Measurements from ENCODE around the gene OSBPL10.

OSBPL10 gene

GRCh38 chr3:31985831-31986230 is 4.8 kb upstream of the OSBPL10 start:
- no peak for DNase-seq

- DNase-seq: no peak
Observed at GRCh38 chr3:31984321-31984720, 3.3 kb upstream of the OSBPL10 start.

GRCh38 chr3:31980530-31981205 is 394 bp downstream of the OSBPL10 start:
- DNase-seq: peak; percentile 31

DNA sequence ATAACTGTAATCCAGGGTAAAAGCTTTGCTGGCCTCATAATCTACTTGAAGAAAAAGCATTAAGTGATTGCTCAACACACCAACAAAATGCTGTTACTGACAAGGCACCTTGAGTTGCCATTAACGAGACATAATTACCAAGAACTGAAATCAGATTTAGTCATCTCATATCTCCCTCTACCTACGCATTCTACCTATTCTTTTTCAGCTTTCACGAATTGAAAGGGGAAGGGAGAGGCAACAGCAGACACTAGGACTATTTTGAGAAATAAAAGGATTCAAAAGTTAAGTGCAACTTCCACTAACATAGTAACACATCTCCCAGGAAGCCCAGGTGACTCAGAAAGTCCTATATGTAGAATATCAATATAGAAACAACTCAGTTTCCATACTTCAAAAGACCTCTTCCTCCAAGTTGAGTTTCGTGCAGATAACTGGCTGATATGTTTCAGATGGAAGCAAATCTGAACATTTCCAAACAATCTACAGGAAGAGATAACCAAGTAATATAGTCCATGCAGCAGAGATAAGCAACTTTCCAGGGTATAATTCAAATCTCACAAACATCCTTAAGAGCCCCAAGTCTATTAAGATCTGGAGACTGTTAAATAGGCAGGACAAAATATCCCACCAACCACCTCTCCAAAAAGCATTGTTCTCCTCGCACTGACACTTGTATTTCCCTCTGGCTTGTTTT is 1.9 kb downstream of the OSBPL10 start:
- DNase-seq: no peak

GRCh38 chr3:31978553-31978952 is 2.5 kb downstream of the OSBPL10 start:
- DNase-seq: no peak

GRCh38 chr3:31977736-31978135 is 3.3 kb downstream of the OSBPL10 start:
- no peak for DNase-seq

GRCh38 chr3:31976302-31976701 is 4.8 kb downstream of the OSBPL10 start:
- no peak for DNase-seq

GRCh38 chr3:31974964-31975363 is 6.1 kb downstream of the OSBPL10 start:
- no peak for DNase-seq

DNA sequence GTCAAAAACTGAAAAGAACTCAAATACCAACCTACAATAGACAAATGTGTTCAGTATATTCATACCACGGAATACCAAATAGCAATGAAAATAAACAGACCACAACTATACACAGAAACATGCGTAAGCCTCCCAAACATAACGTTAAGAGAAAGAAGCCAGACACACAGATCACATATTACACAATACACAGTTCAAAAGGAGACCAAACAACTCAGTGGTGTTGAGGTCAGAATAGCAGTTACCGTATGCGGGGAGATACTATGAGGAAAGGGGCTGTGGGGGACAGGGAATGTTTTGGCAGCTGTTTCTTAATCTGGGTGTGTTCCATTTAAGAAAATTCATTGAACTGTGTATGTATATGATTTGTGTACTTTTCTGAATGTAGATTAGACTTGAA is 6.6 kb downstream of the OSBPL10 start:
- peak; percentile 39 for DNase-seq

GRCh38 chr3:31973837-31974236 is 7.2 kb downstream of the OSBPL10 start:
- DNase-seq: no peak

DNA sequence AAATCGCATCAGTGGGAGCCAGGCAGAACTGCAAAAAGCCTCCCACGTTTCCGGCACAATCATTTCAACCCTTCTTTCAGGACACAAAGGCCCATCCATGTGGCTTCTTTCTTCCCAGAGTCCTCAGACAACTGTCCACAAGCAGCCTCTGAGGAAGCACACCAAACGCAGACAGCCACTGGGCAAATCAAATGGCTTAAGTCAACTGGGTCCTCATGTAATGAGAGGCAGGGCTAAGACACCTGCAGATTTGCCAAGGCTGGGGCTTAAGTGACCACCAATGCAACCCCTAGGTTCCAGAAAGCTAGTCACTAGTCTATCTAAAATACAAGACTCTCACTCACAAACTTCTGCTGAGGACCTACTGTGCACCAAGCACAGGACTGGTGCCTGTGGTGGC is 8.0 kb downstream of the OSBPL10 start:
- no peak for DNase-seq

- no peak for DNase-seq
Observed at GRCh38 chr3:31971607-31972006, 9.5 kb downstream of the OSBPL10 start.

DNA sequence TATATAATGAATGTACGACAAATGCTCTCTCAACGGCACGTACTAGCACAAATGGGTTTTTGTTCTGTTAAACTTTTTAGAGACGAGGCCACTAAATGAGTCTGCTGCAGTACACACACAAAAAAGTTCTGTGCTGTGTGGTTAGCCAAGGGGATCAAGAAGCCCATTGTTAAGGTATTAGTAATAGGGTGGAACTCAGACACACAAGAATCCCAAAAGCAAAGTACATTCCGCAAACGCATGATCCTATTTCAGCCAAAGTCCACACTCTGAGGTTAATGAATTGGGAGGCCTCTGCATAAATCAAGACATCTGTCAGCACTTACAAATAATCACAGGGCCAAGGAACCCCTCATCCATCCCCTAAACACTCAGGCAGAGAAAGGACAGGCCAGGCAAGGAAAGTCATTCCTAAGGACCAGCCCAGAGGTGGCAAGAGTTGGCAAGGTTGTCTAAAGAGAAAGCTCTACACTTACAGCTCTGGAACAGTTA is 12.1 kb downstream of the OSBPL10 start:
- peak; percentile 97 for DNase-seq

DNA sequence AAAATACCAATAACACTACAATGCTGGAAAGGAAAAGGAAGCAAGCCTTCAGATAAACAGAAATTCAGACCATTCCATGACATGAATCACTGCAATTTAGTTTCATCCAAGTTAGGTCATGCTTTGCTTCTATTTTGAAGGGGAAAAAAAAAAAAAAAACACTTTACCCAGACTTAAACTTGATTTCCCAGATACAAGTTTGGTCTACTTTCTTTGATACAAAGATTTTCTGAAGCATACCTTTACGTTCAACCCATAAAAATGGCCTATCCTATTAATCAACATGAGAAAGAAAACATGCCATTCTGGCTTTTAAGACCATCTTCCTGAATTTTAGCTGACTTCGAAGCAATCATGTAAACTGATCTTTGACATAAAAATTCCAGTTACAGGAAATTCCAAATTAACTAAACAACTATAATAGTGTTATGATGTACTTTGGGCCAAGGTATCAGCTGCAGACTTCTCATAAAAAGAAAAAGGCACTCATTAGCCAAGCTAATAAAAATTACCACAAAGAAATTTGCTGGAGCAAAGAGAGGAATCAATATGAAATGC is 12.6 kb downstream of the OSBPL10 start:
- peak; percentile 74 for DNase-seq

DNA sequence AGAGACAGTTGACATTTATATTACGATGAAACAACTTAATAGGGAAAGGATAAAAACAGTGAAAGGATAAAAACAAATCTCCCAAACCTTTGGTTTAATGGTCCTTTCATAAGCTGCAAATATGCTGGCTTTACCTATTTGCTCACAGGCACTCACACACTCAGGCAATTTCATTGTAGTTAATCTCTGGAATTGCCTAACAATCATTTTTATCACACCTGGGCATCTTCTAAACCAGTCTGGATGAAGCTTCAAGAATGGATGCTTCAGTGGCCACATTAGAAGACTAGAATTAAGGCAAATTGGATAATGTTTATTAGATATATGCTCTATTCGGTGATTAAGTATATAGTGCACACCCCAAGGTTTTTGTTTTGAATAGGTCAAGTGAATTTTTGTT is 13.5 kb downstream of the OSBPL10 start:
- no peak for DNase-seq

DNA sequence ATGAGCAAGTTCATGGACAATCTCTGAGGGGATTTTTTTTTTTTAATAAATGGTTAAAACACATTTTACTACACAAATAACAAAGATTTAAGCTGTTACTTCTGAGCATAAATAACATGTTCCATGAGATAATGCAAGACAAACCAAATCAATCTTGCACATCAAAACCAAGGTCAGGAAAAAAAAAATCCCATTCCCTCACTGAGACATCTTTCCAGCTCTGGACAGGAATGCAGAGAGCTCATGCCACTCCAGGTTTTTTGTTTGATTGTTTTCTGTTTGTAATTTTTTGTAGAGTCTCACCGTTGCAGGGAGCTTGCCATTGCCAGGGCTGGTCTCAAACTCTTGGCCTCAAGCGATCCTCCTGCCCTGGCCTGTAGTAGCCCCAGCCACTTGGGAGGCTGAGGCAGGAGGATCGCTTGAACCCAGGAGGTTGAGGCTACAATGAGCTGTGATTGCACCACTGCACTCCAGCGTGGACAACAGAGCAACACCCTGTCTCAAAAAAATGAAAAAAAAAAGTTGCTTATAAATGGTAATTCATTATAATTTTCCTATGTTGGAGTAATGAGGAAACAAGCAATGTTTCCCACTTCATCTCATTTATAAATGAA is 14.0 kb downstream of the OSBPL10 start:
- DNase-seq: no peak

DNA sequence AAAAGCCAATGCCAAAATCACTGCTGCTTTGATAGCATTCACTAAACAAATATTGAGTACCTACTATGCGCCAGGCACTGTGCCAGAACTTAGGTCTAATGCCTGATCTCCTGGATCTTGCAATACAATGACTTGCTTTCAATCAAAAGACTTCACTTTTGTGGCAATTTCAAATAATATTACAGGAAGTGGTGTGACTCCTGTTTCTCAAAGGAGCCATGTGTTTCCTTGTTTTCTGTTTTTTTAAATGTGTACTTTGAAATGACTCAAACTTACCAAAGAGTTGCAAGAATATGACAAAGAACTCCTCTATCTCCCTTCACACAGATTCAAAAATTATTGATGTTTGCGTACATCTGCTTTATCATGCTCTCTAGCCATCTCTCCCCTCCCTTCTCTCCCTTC is 18.3 kb downstream of the OSBPL10 start:
- no peak for DNase-seq

DNA sequence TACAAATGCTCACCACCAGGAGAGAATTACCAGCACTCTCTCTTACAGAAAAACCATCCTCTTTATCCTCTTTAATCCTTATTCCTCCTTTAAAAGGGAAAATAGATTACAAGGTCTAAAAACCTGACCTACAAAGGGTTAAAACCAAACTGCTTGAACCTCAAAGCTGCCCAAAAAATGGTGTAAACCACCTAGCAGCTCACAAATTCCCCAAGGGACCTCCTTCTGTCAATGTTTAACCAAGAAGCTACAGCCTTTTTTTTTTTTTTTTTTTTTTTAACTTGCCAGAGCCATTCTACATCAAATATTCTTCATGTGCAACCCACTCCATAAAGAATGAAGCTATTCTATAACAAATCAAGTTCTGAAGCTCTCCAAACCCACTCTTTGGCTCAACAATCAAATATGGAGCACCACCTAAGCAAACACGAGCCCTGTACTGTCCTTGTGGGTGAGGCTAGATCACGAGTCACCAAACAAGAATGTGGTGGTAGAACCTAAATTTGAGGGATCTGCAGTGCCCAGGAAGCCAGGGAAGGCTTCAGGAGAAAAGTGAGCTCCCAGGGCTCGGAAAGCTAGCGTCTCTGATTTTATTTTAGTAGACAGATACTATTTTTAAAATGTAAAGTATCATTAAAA is 20.1 kb downstream of the OSBPL10 start:
- DNase-seq: peak; percentile 51

GRCh38 chr3:31959951-31960792 is 20.9 kb downstream of the OSBPL10 start:
- no peak for DNase-seq

DNA sequence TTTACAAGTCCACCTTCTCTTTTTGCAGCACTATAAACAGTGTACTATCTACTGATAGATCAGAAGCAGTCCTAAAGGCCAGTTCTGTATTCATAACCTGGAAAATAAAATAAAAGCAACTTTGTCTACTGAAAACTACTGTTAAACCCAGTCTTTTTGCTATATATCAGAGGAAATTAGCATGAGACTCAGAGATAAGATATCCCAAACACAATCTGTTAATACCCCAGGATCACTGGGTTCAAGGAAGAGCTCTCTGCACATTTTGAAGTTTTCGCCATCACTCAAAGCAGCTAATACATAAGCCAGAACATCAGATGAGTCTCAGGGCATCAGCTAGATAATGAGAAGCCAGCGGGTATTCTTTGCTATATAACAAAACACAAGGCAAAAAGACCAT is 21.8 kb downstream of the OSBPL10 start:
- DNase-seq: no peak

- DNase-seq: no peak
Observed at GRCh38 chr3:31958701-31959152, 22.3 kb downstream of the OSBPL10 start.

- DNase-seq: no peak
Observed at GRCh38 chr3:31957106-31957505, 24.0 kb downstream of the OSBPL10 start.

All from fibroblast of skin of right quadriceps (primary cell).